Neutrophil (primary cell): ENCODE results near the gene ERICH6.

Source experiments
- H3K27ac ChIP-seq: fragments of 200-600 bp; sonication (generic); 2 replicates; pipeline ENCODE4 v1.5.1; 2016; ENCODE audit warnings: mild to moderate bottlenecking, moderate library complexity
- H3K27me3 ChIP-seq: fragments of 200-600 bp; sonication (generic); 2 replicates; pipeline ENCODE4 v1.6.0; 2016; ENCODE audit warnings: mild to moderate bottlenecking
- H3K36me3 ChIP-seq: fragments of 200-600 bp; sonication (generic); 2 replicates; pipeline ENCODE4 v1.5.1; 2017
- H3K4me1 ChIP-seq, 2 experiments: fragments of 200-600 bp in 1 of 2; sonication (generic) in 1 of 2; 1 replicate in 1 of 2; 2 replicates in 1 of 2; pipeline versions ENCODE4 v1.5.1 to v1.6.1; 2013 to 2016; ENCODE audit warnings: low read depth in 1 of 2, low read length in 1 of 2, mild to moderate bottlenecking in 1 of 2, moderate library complexity in 1 of 2; ENCODE audit not compliant: control insufficient read depth in 1 of 2, insufficient read depth in 1 of 2
- H3K4me3 ChIP-seq, 2 experiments: fragments of 200-600 bp in 1 of 2; sonication (generic) in 1 of 2; 1 replicate in 1 of 2; 2 replicates in 1 of 2; pipeline ENCODE4 v1.5.1; 2013 to 2016; ENCODE audit warnings: low read depth in 1 of 2, low read length in 1 of 2, mild to moderate bottlenecking in 1 of 2, moderate library complexity in 1 of 2
- H3K9me3 ChIP-seq: fragments of 200-600 bp; sonication (generic); 2 replicates; pipeline ENCODE4 v1.5.1; 2016
- CTCF ChIP-seq: fragments of 200-600 bp; sonication (generic); IDR thresholded peaks from 2 replicates; pipeline ENCODE4 v1.5.1; 2016; ENCODE audit warnings: antibody characterized with exemption

ERICH6 gene

DNA sequence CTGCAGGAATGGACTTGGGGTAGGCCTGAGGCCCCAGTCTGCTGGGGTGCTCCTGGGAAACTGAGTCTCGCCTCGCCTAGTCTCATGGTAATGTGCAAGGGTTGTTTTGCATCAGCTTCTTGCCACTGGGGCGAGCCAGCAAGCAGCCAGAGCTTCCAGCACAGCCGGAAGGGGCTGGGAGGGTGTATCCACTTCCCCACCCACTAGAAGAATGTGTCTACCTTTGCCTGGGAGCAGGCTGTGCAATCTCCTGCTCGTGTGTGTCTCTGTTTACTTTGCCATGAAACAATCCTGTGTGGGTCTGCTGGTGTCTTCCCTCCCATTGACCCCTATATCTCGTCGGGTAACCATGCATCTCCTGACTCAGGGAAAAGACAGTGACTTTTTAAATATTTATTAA is 21.8 kb upstream of the ERICH6 start:
- H3K27me3 ChIP-seq: no peaks in the 10 kb centered on the region
- H3K4me3 ChIP-seq: no peak overlapping the region
- no peaks in the 10 kb centered on the region for H3K36me3 ChIP-seq
- H3K4me1 ChIP-seq: no peaks in the 10 kb centered on the region
- H3K27ac ChIP-seq: no peak overlapping the region
- no peak for TF ChIP-seq CTCF
- H3K9me3 ChIP-seq: no peaks in the 10 kb centered on the region

- no peak overlapping the region for H3K27ac ChIP-seq
- no peak overlapping the region for H3K4me3 ChIP-seq
- no peaks in the 10 kb centered on the region for H3K36me3 ChIP-seq
- no peak for TF ChIP-seq CTCF
- no peaks in the 10 kb centered on the region for H3K9me3 ChIP-seq
- no peaks in the 10 kb centered on the region for H3K27me3 ChIP-seq
- H3K4me1 ChIP-seq: no peaks in the 10 kb centered on the region
Observed at GRCh38 chr3:150723946-150724345, 20.2 kb upstream of the ERICH6 start.

GRCh38 chr3:150722267-150722666 is 18.5 kb upstream of the ERICH6 start:
- TF ChIP-seq CTCF: no peak
- Histone ChIP-seq H3K9me3 (no peaks in the 10 kb centered on the region), H3K36me3 (no peaks in the 10 kb centered on the region), H3K27me3 (no peaks in the 10 kb centered on the region), H3K4me3 (no peak overlapping the region), H3K27ac (no peak overlapping the region), H3K4me1 (no peaks in the 10 kb centered on the region)

GRCh38 chr3:150721285-150722130 is 17.8 kb upstream of the ERICH6 start:
- Histone ChIP-seq H3K9me3 (no peaks in the 10 kb centered on the region), H3K36me3 (no peaks in the 10 kb centered on the region), H3K27me3 (no peaks in the 10 kb centered on the region), H3K4me1 (no peaks in the 10 kb centered on the region), H3K27ac (no peak overlapping the region), H3K4me3 (no peak overlapping the region)
- peak; percentile 79 for TF ChIP-seq CTCF

DNA sequence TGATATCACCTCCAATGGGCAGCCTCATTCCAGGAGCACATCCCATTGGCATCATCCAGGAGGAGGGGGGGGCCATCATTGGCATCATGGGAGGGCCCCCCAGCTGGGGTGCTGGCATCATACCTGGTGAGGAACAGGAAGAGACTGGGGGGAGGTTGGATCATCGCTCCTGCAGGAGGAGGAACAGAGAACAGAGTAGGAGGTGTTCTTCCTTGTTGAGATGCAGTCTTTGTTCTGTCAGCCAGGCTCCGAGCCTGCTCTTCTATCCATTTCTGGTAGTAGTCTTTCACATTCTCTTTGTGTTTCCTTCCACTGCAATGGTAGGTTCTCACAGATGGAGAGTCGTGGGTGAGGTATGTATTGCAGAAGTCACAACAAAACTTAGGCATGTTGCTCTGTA is 16.7 kb upstream of the ERICH6 start:
- H3K4me3 ChIP-seq: no peak overlapping the region
- no peaks in the 10 kb centered on the region for H3K27me3 ChIP-seq
- no peaks in the 10 kb centered on the region for H3K36me3 ChIP-seq
- no peaks in the 10 kb centered on the region for H3K4me1 ChIP-seq
- TF ChIP-seq CTCF: no peak
- no peak overlapping the region for H3K27ac ChIP-seq
- no peaks in the 10 kb centered on the region for H3K9me3 ChIP-seq
